Liver (tissue), 9 donors: ENCODE measurements around the gene SCYL3. TPM values are rescaled to one million over a fixed set of nuclear protein-coding genes. Genes with fewer than 3 reads are reported as not detected.

Source experiments
- DNase-seq: peaks from one replicate; pipeline ENCODE4 v3.0.0-alpha.2; 2017; ENCODE audit warnings: low spot score
- H3K27ac ChIP-seq, 2 donors: one replicate each; pipeline ENCODE4 v1.7.0; 2013; ENCODE audit warnings: inconsistent platforms in 2 of 2, low read length in 2 of 2, control low read depth in 1 of 2, low read depth in 1 of 2, mild to moderate bottlenecking in 1 of 2
- H3K27me3 ChIP-seq, 4 donors: one replicate each; pipeline versions ENCODE4 v1.6.1 to v1.7.0; 2013; ENCODE audit warnings: low read length in 3 of 4, inconsistent platforms in 1 of 4, mild to moderate bottlenecking in 1 of 4, moderate library complexity in 1 of 4; ENCODE audit not compliant: control insufficient read depth in 4 of 4, insufficient read depth in 4 of 4
- H3K36me3 ChIP-seq, 4 donors: one replicate each; pipeline versions ENCODE4 v1.6.1 to v1.7.0; 2013; ENCODE audit warnings: low read length in 3 of 4, mild to moderate bottlenecking in 3 of 4, low read depth in 1 of 4, moderate library complexity in 1 of 4; ENCODE audit not compliant: control insufficient read depth in 4 of 4, insufficient read depth in 3 of 4
- H3K4me1 ChIP-seq, 4 donors: one replicate each; pipeline versions ENCODE4 v1.6.1 to v1.7.0; 2013; ENCODE audit warnings: low read length in 3 of 4, mild to moderate bottlenecking in 3 of 4, moderate library complexity in 1 of 4; ENCODE audit not compliant: control insufficient read depth in 4 of 4, insufficient read depth in 4 of 4
- H3K4me3 ChIP-seq, 3 donors: one replicate each; pipeline versions ENCODE4 v1.6.1 to v1.7.0; 2013; ENCODE audit warnings: low read length in 3 of 3, control low read depth in 1 of 3, low read depth in 1 of 3, mild to moderate bottlenecking in 1 of 3
- H3K9ac ChIP-seq, 2 donors: one replicate each; pipeline ENCODE4 v1.7.0; 2013; ENCODE audit warnings: low read length in 2 of 2, mild to moderate bottlenecking in 2 of 2, moderate library complexity in 2 of 2, control low read depth in 1 of 2, low read depth in 1 of 2
- H3K9me3 ChIP-seq, 4 donors: one replicate each; pipeline versions ENCODE4 v1.6.1 to v1.7.0; 2013; ENCODE audit warnings: low read length in 3 of 4; ENCODE audit not compliant: control insufficient read depth in 4 of 4
- ATF3 ChIP-seq: IDR thresholded peaks from 2 replicates; pipeline ENCODE4 v1.6.1; 2016; ENCODE audit warnings: antibody characterized with exemption
- CTCF ChIP-seq: fragments of 150-350 bp; IDR thresholded peaks from 2 replicates; pipeline ENCODE4 v1.5.1; 2017; ENCODE audit warnings: improper control_type of control experiment, low read depth, low read length; ENCODE audit not compliant: missing input control
- EGR1 ChIP-seq, 2 donors: IDR thresholded peaks; 2 replicates each; pipeline ENCODE4 v1.6.1; 2016 to 2018; ENCODE audit warnings: antibody characterized with exemption in 2 of 2, low read depth in 2 of 2
- FOXA1 ChIP-seq: IDR thresholded peaks from 2 replicates; pipeline ENCODE4 v1.6.1; 2016; ENCODE audit warnings: antibody characterized with exemption
- FOXA2 ChIP-seq: IDR thresholded peaks from 2 replicates; pipeline ENCODE4 v1.6.1; 2016; ENCODE audit warnings: antibody characterized with exemption
- GABPA ChIP-seq, 2 donors: IDR thresholded peaks in 1 of 2; conservative IDR thresholded peaks in 1 of 2; 2 replicates each; pipeline ENCODE4 v1.6.1; 2016; ENCODE audit warnings: antibody characterized with exemption in 2 of 2, mild to moderate bottlenecking in 1 of 2, moderate library complexity in 1 of 2
- HNF4A ChIP-seq, 2 donors: conservative IDR thresholded peaks; 2 replicates each; pipeline ENCODE4 v1.6.1; 2016; ENCODE audit warnings: antibody characterized with exemption in 2 of 2, mild to moderate bottlenecking in 2 of 2
- HNF4G ChIP-seq: IDR thresholded peaks from 2 replicates; pipeline ENCODE4 v1.6.1; 2016; ENCODE audit warnings: antibody characterized with exemption
- JUND ChIP-seq, 2 donors: IDR thresholded peaks; 2 replicates each; pipeline ENCODE4 v1.6.1; 2016; ENCODE audit warnings: antibody characterized with exemption in 2 of 2
- MAX ChIP-seq: IDR thresholded peaks from 2 replicates; pipeline ENCODE4 v1.6.1; 2016; ENCODE audit warnings: antibody characterized with exemption
- NR2F2 ChIP-seq: IDR thresholded peaks from 2 replicates; pipeline ENCODE4 v1.6.1; 2016; ENCODE audit warnings: antibody characterized with exemption
- RAD21 ChIP-seq, 2 donors: IDR thresholded peaks; 2 replicates each; pipeline ENCODE4 v1.6.1; 2016; ENCODE audit warnings: antibody characterized with exemption in 2 of 2, mild to moderate bottlenecking in 2 of 2
- REST ChIP-seq: IDR thresholded peaks from 2 replicates; pipeline ENCODE4 v1.6.1; 2016; ENCODE audit warnings: antibody characterized with exemption, mild to moderate bottlenecking
- RXRA ChIP-seq, 2 donors: IDR thresholded peaks; 2 replicates each; pipeline ENCODE4 v1.6.1; 2017 to 2018; ENCODE audit warnings: antibody characterized with exemption in 2 of 2, mild to moderate bottlenecking in 1 of 2
- SP1 ChIP-seq: IDR thresholded peaks from 2 replicates; pipeline ENCODE4 v1.6.1; 2018; ENCODE audit warnings: antibody characterized with exemption, mild to moderate bottlenecking
- TAF1 ChIP-seq: conservative IDR thresholded peaks from 2 replicates; pipeline ENCODE4 v1.6.1; 2016; ENCODE audit warnings: antibody characterized with exemption, mild to moderate bottlenecking
- YY1 ChIP-seq: IDR thresholded peaks from 2 replicates; pipeline ENCODE4 v1.6.1; 2016; ENCODE audit warnings: antibody characterized with exemption, mild to moderate bottlenecking
- ZBTB33 ChIP-seq: IDR thresholded peaks from 2 replicates; pipeline ENCODE4 v1.6.1; 2016; ENCODE audit warnings: antibody characterized with exemption
- WGBS: extraction: QIAGEN DNeasy Blood & Tissue Kit; methylation state at CpG from one replicate; pipeline ENCODE4 v1.1.7; 2013; 5-methylcytosine and 5-hydroxymethylcytosine counted together
- polyA plus RNA-seq, 2 donors: library from polyadenylated mRNA; stranded (reverse) in 1 of 2; unstranded in 1 of 2; fragments of 200-250 nt in 1 of 2; fragments of >200 nt in 1 of 2; fragmentation: Nextera tagmentation in 1 of 2; extraction: Ambion mirVana in 1 of 2; gene quantifications; one replicate each; pipeline versions ENCODE4 v1.2.1 to v1.2.3, GENCODE V29; 2013 to 2015
- total RNA-seq, 2 donors: library from RNA; depleted of rRNA; stranded (reverse); fragments of >200 nt; gene quantifications; one replicate each; pipeline ENCODE4 v1.2.3, GENCODE V29; 2014
- donor health status: healthy.
- donor health status: healthy.
- donor health status: healthy.
- donor health status: healthy.
- donor health status: healthy.

Gene SCYL3
- total and polyA plus RNA-seq, 4 donors, result 4.0 to 12.2 (median 6.1) TPM

- Histone ChIP-seq H3K27me3 (no peaks in the 10 kb centered on the region), H3K27ac (peak overlapping the region; percentile 84 to 92), H3K4me3 (peak overlapping the region; percentile 80 to 89 (median 89)), H3K36me3 (peaks cover 0 to 12% (median 7%) of the 10 kb centered on the region in 4 donors), H3K9ac (peak overlapping the region; percentile 84 to 90), H3K4me1 (peaks cover 3 to 30% (median 21%) of the 10 kb centered on the region in 4 donors), H3K9me3 (no peaks in the 10 kb centered on the region)
- no peak for DNase-seq
- WGBS, result 45% methylated on average over 8 of the region's 8 CpGs
- TF ChIP-seq RAD21 (IDR thresholded peaks at IDR 0.05) (no peak), GABPA (IDR thresholded peaks at IDR 0.05 in 1 of 2, conservative IDR thresholded peaks at IDR 0.05 in 1 of 2) (no peak), RXRA (IDR thresholded peaks at IDR 0.05) (no peak), HNF4G (no peak), JUND (IDR thresholded peaks at IDR 0.05) (no peak), HNF4A (conservative IDR thresholded peaks at IDR 0.05) (no peak), YY1 (no peak), SP1 (no peak), FOXA2 (no peak), NR2F2 (no peak), CTCF (no peak), MAX (no peak), ZBTB33 (no peak), REST (no peak), FOXA1 (no peak), EGR1 (IDR thresholded peaks at IDR 0.05; ENCODE audit: low read depth in 2 of 2) (no peak), ATF3 (no peak), TAF1 (no peak)
Observed at GRCh38 chr1:169892176-169892926, 1.3 kb downstream of the SCYL3 start.
